GM19467 (cell line): Measurements from ENCODE around the gene MAST4.
A peak's percentile ranks its signal among the peaks of the same experiment; 100 is the strongest.

Experiments
- ATAC-seq: cut with Tn5 transposase; IDR thresholded peaks from one replicate; pipeline ENCODE4 v1.9.1; 2021; ENCODE audit warnings: mild to moderate bottlenecking, moderate library complexity; ENCODE audit not compliant: unreplicated experiment

The MAST4 gene

DNA sequence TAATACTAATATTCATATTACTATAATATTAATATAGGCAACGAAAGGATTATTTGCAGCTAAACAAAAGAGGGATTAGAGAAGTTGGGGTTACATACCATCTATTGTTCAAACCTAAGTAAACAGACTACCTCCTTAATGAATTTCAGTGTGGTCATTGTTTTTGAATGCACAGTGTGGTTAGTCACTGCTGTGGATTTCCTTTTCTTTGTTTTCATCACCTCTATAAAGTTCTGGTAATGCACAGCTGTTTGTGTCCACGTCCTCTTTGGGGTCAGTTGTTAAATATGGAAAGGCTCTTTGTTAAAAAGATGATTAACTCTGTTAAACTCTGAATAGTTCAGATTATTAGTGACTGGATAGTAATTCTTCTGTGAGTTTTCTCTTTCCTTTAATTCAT, 233.6 kb downstream of the MAST4 start:
- ATAC-seq, result no peak

DNA sequence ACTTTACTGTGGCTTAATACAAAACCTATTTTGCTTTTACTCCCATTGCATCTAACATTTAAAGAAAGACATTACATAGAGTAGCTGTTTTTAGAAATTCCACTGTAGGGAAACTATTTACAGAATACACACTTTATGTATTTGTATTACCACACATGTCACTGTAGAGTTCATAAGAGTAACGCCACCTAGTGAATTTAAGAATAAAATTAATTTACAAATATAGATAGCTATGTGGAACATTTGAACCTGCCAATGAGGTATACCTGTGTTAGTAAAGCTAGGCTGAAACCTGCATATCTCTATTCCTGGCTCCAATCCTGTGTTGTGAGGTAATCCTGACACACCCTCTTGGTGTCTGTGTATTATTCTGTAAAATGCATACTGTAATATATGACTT, 234.4 kb downstream of the MAST4 start:
- no peak for ATAC-seq

DNA sequence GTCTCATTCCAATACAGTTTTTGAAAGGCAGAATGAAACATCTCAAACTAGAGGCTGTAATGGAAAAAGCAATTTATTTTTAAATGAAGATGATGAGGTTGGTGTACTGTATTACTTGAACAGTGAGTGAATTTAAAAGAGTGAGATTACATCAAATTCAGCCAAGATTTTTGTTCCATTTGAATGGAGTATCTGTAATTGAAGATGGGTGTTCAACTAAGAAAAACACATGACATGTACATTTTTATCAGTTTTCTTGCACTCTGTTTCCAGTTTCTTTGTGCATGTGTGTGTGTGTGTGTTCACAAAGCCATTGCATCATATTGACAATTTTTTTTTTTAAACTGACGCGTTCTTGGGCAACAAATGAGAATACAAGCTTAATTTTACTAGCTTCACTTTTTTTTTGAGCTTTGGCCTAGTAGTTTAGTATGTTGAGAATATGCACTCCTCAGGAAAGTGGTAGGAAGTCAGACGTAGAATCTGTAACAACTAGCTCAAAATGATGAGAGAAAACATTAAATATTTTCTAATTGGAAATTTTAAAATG, 243.5 kb downstream of the MAST4 start:
- ATAC-seq, result no peak

DNA sequence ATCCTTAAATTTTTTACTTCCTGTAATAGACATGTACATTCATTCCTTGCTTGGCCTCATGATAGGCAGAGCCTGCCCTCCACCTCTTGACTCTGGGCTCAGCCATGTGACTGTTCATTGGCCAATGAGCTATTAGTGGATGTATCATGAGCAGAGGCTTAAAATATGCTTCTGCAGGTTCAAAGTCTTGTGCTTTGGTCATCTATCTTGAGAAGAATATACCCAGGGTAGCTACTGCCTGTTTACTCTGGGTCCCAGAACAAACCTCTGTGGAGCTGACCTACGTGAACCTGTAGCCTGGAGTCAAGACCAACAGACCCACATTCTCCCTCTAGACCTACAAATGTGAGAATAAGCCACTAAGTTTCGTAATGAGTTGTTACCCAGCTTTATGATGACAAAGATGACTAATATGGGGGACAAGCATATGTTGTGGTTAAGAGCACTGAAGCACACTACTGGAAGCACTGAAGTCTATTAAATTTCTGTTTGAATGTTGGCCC, 244.4 kb downstream of the MAST4 start:
- peak; percentile 100 for ATAC-seq

DNA sequence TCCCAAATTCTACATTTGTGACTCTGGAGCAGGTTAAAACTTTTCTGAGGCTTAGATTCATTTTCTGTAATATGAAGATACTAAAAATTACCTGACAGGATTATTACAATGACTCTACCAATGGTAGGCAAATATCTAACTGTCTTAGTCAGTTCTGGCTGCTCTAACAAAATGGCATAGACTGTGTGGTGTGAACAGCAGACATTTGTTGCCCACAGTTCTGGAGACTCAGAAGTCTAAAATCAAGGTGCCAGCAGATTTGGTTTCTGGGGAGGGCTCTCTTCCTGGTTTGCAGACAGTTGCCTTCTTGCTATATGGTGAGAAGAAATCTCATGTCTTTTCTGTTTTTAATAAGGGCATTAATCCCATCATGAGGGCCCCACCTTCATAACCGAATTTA, 245.1 kb downstream of the MAST4 start:
- ATAC-seq, result no peak

DNA sequence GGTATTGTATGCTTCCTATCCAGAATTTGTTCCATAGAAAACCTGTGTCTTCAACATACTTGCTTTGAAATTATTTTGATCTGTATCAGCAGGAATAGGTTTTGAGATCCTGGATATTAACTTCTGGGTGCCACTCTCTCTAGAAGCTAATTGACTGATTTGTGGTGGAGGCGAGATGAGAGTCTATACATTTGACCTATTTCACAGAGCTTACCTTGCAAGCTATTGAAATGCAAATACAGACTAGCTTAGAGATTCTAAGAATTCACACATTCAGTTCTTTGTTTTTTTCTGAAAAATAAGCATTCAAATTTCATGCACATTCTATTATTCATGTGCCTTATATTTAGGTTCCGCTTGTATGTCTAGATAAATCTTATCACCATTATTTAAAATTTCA, 246.3 kb downstream of the MAST4 start:
- ATAC-seq, result no peak

DNA sequence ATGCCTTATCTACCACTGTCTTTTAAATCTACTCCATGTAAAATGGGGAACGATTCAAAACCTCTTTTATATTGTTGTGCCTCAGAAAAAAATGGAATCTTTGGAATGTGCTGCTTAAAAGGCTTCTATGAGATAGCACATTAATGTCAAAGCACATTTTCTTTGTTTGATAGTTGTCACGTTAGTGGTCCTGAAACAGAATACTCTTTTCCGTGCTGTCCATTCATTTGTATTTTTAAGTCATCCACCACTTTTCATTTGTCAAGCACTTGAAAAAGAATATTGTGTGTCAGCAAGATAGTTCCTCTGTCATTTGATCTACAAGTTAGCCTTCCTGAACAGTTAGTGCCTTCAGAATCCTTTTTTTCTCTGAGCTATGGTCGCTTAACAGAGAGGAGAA, 246.9 kb downstream of the MAST4 start:
- no peak for ATAC-seq

DNA sequence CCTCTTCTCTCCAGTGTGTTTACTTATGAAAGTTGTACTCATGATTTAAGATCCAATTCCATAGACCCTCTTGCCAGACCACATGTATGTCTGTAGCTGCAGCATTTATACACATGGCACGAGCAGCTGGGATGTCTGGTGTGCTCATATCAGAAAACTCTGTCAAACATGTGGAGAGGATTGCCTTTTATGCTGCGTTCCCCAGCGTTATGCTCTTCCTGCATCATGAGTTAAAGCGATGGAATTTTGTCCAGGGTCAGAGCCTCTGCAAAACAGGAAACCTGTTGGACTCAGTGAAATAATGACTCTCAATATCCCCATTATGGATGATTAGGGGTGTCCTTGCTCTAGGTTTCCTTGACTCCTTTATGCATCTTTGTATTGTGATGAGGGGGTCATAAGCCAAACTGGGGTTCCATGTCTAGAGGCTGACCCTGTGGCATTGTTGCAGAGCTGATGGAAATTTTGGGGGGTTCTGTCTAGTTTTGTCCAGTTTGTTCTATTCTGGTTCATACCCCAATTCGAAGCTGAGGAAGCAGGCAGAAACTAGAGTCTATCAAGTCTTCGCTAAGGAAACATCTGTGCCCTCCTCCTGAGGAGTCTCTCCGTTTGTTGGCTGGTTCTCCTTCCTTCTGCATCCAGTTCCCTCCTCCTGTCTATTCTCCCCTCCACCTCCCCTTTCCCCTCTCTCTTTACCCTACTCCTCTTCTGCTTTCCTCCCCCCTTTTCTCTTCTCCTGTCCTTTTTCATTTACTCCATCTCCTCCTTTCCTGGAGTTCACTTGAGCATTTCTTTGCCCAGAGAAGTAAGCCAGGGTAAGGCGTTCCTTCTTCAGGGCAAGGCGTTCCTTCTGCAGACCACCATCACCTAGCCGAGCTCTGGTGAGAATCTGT, 252.8 kb downstream of the MAST4 start:
- no peak for ATAC-seq

DNA sequence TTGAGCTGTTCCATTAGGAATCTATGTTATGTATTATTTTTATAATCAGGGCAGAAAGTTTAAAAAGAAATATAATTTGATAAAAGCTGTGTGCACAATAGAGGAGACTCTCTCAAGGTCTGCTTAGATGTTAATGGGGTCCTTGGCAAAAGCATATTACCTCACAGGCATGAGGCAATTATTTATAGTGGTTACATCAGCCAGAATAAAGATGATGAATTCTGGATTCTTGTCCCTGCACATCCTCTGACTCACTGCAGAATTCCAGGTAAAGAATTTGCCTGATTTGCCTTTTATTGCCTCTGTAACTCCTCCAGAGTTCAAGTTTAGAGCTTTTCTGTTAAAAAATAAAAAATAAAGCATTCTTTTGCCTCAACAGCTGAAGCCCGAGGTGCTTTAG, 253.6 kb downstream of the MAST4 start:
- no peak for ATAC-seq

DNA sequence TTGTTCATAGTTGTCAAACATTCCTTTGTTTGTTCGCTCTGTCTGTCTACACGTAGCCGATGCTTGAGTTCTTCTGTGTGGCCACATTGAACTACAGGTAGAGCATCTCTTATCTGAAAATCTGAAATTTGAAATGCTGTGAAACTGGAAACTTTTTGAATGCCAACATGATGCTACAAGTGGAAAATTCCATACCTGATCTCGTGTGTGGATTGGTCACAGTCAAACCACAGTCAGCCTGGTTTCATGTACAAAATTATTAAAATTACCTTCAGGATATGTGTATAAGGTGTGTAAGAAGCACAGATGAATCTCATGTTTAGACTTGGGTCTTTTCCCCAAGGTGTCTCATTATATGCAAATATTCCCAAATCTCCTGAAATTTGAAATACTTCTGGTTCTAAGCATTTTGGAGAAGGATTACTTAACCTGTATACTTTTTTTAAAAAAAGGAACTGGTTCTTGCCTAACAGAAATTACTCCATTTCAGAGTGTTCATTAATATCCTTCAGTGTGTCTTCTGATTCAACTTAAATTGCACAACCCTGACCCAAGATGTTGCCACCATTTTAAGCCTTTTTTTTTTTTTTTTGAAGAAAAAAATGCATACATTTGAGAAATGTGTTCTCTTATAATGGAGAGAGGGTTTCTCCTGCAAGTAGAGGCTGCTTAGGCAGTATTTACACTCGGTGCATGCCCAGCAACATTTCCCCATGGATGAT, 254.3 kb downstream of the MAST4 start:
- ATAC-seq, result no peak

DNA sequence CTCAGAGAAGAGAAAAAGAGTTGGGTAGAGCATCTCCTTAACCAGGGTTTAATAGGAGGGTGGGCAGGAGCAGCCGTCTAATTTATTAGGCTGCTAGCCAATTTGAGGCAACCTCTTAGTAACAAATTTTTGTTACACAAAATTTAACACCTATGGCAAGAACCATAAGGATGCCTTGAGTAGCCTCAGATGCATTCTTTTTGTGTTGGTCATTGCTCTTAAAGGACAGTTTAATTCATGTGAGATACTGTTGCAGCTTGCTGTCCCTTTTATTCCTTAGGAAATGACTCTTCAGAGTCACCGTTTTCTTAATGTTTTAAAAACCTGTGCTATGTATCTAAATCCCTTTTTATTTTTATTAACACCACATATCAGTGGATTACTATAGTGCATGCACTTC, 255.1 kb downstream of the MAST4 start:
- ATAC-seq, result no peak

DNA sequence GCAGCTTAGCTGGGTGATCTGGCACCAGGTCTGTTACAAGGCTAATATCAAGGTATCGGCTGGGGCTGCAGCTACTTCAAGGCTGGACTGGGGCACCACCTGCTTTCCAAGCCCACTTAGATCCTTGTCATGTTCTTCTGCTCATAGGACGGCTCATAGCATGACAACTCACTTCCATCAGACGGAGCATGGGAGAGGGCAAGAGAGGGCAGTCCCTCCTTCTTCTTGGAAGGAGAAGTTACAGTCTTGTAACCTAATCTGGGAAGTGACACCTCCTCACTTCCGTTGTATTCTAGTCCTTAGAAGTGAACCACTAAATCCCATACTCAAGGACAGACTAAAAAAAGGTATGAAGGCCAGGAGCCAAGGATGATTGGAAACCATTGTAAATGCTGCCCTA, 258.2 kb downstream of the MAST4 start:
- no peak for ATAC-seq

DNA sequence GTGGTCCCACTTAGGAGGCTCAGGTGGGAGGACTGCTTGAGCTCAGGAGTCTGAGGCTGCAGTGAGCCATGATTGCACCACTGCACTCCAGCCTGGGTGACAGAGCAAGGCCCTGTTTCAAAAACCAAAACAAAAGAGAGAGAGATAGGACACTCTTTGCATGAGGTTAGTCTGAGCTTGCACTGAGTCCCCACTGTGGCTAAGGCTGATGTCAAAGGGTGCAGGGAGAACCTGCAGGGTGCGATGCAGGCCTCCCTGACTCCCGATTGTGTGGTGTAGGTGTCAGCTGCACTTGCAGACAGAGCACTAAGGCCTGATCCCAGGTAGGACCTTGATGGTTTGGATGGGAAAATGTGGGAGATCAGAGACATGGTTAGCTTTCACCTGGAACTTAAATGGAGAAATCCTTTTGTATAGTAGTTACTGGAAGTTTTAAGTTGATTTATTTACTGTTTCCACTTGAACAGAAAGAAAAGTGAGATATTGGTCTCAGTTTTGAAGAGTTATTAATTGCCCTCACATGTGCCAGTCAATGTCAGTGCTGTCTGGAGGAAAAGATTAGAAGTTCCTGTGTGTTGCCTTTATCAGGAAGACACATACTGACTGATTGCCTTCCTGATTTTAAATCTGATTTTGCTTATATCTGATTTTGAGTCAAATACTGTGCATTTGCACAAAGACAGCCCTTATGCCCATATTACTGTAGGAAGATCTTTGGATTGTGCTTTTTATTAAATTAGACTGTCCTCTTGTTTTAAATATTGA, 260.0 kb downstream of the MAST4 start:
- no peak for ATAC-seq

DNA sequence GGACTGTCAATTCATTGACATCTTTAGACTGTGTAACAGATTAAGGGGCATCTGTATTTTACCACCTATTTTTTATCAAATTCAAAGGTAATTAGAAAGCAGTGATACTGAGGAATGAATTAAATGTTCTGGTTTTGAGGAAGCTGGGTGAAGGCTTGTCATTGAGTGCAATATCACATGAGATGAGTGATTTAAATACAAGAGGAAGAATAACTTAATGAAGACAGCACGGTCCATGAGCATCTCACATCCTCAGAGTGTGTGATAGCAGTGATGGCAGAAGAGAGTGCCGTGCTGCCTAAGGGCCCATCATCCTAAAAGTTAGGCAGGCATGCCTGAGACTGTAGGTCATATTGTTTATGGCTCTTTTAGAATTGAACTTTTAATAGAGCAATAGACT, 263.3 kb downstream of the MAST4 start:
- no peak for ATAC-seq

DNA sequence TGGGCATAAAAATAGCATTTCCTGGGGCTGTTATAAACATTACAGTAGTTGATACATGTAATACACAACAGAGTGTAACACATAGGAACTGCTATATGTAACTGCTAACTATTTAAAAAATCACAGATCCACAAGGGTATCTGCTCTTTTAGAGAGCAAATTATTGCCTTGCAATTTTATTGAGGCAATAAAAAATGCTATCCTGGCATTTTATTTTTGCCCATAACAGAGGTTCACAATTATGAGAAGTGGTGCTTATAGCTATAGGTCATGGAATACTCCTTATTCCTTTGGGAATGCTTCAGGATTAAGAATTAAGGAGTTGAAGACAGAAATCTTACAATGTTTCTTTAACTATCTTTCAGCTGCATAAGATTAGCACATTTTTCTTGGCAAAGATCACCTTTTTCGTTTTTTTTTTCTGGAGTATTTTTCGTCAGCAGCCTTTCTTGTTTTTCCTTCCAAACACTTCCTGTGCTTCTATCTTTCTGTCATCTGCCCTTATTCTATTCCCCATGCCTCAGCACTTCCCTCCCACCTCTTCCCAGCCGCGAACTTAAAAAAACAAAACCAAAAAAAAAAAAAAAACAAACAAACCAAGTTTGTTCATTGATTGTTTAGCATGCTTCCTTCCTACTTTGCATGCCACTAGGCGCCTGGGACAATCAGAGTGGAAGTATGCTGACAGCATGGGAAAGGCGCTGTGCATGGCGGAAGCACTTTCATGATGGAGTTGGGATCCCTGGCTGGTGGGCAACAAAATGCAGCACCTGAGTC, 264.2 kb downstream of the MAST4 start:
- ATAC-seq, result no peak

DNA sequence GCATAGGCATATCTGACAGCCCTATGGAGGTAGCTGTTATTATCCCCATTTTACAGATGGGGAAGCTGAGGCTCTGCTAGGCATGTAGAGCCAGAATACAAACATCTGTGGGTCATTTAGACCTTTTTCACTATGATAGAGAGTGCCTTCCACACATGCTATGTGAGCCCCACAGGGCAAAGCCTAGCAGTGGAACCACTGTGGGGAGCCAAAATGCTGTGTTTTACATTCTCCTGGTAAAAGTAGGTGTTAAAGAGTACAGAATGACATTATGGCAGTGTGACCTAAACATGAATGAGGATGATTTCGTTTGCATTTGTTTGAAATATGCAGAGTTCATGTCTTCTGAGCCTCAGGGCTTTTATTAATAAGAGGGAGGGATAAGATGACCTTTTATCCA, 265.2 kb downstream of the MAST4 start:
- no peak for ATAC-seq

DNA sequence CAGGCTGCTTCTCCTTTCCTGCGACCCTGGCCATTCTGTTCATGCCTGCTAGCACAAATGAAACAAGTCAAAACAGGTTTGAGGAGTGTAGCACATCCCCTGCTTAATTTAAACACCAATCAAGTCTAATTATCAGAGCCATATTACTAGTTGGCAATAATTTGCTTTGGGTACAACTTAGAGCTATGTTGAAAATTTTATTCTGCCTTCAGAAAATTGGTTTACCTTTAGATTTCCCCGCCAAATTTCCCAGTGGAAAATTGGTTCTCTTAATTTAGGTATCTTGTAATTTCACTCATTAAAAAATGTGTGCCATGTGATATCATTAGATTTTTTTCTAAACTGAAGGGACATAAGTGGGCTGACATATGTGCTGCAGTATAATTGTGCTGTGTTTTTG, 265.8 kb downstream of the MAST4 start:
- ATAC-seq, result no peak

DNA sequence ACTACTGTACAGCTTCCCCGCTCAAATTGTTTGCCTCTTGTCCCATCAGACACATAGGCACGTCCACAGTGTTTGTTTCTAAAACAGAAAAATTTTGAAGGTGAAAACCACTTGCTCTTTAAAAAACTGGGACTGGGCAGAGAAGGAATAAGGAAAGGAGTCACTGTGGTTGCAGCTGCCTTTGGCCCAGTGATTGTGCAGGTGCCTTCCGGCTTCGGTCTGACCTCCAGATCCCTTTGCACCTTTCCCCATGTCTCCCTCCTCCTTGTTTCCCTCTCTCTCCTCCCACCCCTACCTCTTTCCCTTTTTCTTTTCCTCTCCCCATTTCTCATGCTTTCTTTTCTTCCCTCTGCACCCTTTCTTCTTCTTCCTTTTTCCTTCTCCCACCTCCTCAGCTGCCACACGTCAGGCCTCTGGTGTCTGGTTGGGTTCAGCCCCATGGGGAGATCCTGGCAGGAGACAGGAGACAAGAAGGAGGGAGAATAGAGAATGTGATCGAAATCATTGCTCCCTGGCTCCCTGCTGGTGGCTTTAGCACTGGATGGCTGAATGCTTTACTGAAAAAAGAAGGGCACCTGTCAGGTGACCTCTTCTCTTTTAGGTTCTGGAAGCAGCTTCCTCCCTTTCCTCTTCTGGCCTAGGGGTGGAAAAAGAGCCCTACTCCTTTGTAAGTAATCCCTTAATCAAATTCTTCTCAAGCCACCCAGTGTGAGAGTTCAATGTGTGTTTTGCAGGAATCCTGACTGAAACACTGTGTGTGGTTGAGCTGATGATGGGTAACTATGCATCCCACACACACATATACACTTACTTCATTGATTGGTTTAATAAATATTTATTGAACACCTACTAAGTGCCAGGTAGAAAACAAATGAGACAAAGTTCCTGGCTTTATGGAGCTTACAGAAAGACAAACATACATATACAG, 267.3 kb downstream of the MAST4 start:
- ATAC-seq, result no peak

DNA sequence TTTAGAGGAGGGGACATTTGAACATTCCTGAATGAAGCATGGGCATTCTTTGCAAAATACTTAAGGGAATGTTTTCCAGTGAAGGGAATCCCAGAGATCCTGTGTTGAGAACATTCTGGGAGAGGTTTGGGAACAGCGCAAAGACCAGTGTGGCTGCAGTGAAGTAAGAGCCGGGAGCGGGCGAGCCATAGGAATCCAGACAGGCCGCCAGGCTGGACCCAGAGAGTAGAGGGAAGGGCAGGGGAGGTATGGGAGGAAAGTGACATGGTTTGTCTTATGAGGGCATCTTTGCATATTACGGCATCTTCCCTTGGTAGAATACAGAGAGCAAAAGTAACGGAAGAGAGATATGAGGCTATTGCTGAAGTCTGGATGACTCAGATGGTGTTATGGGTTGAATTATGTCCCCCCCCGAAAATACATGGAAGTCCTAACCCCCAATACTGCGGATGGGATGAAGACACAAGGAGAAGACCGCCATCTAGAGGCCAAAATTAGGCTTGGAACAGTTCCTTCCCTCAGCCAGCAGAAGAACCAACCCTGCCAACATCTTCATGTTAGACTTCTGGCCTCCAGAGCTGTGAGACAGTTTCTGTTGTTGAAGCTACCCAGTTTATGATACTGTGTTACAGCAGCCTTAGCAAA, 268.2 kb downstream of the MAST4 start:
- ATAC-seq, result no peak
